Measurements from ENCODE around the gene HTRA1. TPM values are rescaled to one million over a fixed set of nuclear protein-coding genes. Genes with fewer than 3 reads are reported as not detected.

The HTRA1 gene
- total RNA-seq, 1 donor from 2014 or later: 17.0 TPM

DNA sequence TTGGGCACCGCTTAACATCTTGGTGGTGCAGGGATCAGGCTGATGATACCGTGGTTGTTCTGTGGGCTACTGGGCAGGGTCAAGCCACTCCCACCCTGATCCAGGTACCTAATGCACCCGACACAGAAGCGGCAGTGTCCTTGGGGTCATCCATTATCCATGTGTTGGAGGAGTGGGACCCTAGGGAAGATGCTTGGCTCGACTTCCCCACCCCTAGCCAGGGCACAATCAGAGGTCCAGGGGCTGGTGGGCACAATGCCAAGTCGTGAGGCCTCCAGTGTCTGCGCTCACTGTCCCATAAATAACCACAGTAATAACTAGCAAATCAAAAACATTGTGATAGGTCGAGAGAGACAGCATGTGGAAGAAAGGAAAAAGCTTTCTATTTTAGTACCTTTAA lies 37.7 kb downstream of the HTRA1 start:
- Histone ChIP-seq H3K9me3 (ENCODE audit: low read depth) (no peaks in the 10 kb centered on the region), H3F3A (ENCODE audit: low read depth) (no peaks in the 10 kb centered on the region), H2AFZ (replicated peaks) (no peak overlapping the region), H4K20me1 (ENCODE audit: low read depth) (no peaks in the 10 kb centered on the region), H3K79me2 (ENCODE audit: low read depth) (no peaks in the 10 kb centered on the region), H3K4me2 (no peak overlapping the region), H3K4me3 (no peak overlapping the region), H3K27me3 (no peaks in the 10 kb centered on the region), H3K27ac (no peak overlapping the region), H3K9ac (no peak overlapping the region), H3K36me3 (no peaks in the 10 kb centered on the region), H3K4me1 (no peaks in the 10 kb centered on the region)
- Mint-ChIP-seq H3K27ac (no peak overlapping the region), H3K27me3 (ENCODE audit: insufficient read depth, low read depth) (peaks cover 8% of the 10 kb centered on the region), H3K9me3 (no peaks in the 10 kb centered on the region), H3K4me1 (peaks cover 9% of the 10 kb centered on the region), H3K4me3 (no peak overlapping the region), H3K36me3 (no peaks in the 10 kb centered on the region)
- no peak for DNase-seq (ENCODE audit: low spot score)
- TF ChIP-seq, protein P1, sequence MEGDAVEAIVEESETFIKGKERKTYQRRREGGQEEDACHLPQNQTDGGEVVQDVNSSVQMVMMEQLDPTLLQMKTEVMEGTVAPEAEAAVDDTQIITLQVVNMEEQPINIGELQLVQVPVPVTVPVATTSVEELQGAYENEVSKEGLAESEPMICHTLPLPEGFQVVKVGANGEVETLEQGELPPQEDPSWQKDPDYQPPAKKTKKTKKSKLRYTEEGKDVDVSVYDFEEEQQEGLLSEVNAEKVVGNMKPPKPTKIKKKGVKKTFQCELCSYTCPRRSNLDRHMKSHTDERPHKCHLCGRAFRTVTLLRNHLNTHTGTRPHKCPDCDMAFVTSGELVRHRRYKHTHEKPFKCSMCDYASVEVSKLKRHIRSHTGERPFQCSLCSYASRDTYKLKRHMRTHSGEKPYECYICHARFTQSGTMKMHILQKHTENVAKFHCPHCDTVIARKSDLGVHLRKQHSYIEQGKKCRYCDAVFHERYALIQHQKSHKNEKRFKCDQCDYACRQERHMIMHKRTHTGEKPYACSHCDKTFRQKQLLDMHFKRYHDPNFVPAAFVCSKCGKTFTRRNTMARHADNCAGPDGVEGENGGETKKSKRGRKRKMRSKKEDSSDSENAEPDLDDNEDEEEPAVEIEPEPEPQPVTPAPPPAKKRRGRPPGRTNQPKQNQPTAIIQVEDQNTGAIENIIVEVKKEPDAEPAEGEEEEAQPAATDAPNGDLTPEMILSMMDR (IDR thresholded peaks at IDR 0.05): no peak
- TF ChIP-seq EZH2phosphoT487 (IDR thresholded peaks at IDR 0.05) (no peak), EZH2 (IDR thresholded peaks at IDR 0.05) (no peak)

DNA sequence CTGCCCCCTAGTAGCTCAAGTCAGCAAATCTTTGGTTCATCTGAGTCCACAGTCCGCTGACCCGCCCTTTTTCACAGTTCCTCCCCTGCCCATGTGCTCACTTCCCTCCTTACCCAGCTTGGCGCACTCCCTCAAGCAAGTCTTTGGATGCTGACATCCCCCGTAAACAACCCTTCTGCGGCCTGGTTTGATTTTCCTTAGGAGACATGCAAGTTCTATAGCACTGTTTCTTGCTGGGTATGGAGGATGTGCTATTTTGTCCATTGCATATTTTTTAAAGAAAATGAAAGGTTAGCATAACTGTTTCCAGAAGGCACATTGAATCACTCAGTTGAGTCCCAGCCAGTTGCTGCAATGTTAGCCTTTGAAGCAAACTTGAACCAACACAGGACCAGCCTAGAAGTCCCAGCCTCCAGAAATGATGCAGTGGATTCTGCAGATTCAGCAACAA lies 38.2 kb downstream of the HTRA1 start:
- Histone ChIP-seq H3F3A (ENCODE audit: low read depth) (no peaks in the 10 kb centered on the region), H3K4me1 (no peaks in the 10 kb centered on the region), H2AFZ (replicated peaks) (no peak overlapping the region), H4K20me1 (ENCODE audit: low read depth) (no peaks in the 10 kb centered on the region), H3K9ac (no peak overlapping the region), H3K4me3 (no peak overlapping the region), H3K4me2 (no peak overlapping the region), H3K36me3 (no peaks in the 10 kb centered on the region), H3K9me3 (ENCODE audit: low read depth) (no peaks in the 10 kb centered on the region), H3K27ac (no peak overlapping the region), H3K27me3 (no peaks in the 10 kb centered on the region), H3K79me2 (ENCODE audit: low read depth) (no peaks in the 10 kb centered on the region)
- Mint-ChIP-seq H3K27ac (no peak overlapping the region), H3K9me3 (no peaks in the 10 kb centered on the region), H3K27me3 (ENCODE audit: insufficient read depth, low read depth) (peaks cover 6% of the 10 kb centered on the region), H3K36me3 (no peaks in the 10 kb centered on the region), H3K4me1 (peaks cover 8% of the 10 kb centered on the region), H3K4me3 (no peak overlapping the region)
- DNase-seq (ENCODE audit: low spot score): no peak
- TF ChIP-seq EZH2phosphoT487 (IDR thresholded peaks at IDR 0.05) (no peak), EZH2 (IDR thresholded peaks at IDR 0.05) (no peak)
- TF ChIP-seq, protein P1 (IDR thresholded peaks at IDR 0.05): no peak

DNA sequence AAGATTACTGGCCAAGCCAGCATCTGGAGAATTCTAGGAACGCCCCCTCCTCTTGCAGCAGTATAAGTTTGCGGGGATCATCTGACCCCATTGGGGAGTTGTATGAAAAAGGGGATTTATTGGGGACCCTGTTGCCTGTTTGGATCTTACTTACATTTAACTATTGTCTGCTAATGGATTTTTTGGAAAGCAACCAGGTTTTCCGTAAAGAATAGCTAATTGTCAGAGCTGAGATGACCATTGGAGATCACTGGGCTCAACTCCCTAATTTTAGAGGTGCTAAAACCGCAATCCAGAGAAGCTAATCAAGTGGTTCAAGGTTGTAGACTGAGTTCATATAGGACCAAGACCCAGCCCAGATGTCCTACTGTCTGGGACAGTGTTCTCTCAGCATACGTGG lies 38.8 kb downstream of the HTRA1 start:
- H3K4me3 ChIP-seq: no peak overlapping the region
- H3K79me2 ChIP-seq (ENCODE audit: low read depth): no peaks in the 10 kb centered on the region
- H3K36me3 ChIP-seq: no peaks in the 10 kb centered on the region
- Mint-ChIP-seq H3K4me3 (no peak overlapping the region), H3K4me1 (peaks cover 3% of the 10 kb centered on the region), H3K9me3 (no peaks in the 10 kb centered on the region), H3K36me3 (no peaks in the 10 kb centered on the region), H3K27me3 (ENCODE audit: insufficient read depth, low read depth) (peaks cover 4% of the 10 kb centered on the region), H3K27ac (no peak overlapping the region)
- H3K4me2 ChIP-seq: no peak overlapping the region
- H4K20me1 ChIP-seq (ENCODE audit: low read depth): no peaks in the 10 kb centered on the region
- no peak for TF ChIP-seq EZH2 (IDR thresholded peaks at IDR 0.05)
- TF ChIP-seq EZH2phosphoT487 (IDR thresholded peaks at IDR 0.05): no peak
- TF ChIP-seq, protein P1 (IDR thresholded peaks at IDR 0.05): no peak
- no peaks in the 10 kb centered on the region for H3K9me3 ChIP-seq (ENCODE audit: low read depth)
- H3K9ac ChIP-seq: no peak overlapping the region
- no peak overlapping the region for H3K27ac ChIP-seq
- no peaks in the 10 kb centered on the region for H3F3A ChIP-seq (ENCODE audit: low read depth)
- H2AFZ ChIP-seq (replicated peaks): no peak overlapping the region
- no peaks in the 10 kb centered on the region for H3K27me3 ChIP-seq
- H3K4me1 ChIP-seq: no peaks in the 10 kb centered on the region
- no peak for DNase-seq (ENCODE audit: low spot score)

All from neural progenitor cell (in vitro differentiated cells).